ENCODE data around the gene ZNF777.
"Not testable (repeated sequence)": the region's sequence is repeated elsewhere in the genome, so short reads cannot be mapped to it uniquely, and the experiment has no call there.

Gene ZNF777

DNA sequence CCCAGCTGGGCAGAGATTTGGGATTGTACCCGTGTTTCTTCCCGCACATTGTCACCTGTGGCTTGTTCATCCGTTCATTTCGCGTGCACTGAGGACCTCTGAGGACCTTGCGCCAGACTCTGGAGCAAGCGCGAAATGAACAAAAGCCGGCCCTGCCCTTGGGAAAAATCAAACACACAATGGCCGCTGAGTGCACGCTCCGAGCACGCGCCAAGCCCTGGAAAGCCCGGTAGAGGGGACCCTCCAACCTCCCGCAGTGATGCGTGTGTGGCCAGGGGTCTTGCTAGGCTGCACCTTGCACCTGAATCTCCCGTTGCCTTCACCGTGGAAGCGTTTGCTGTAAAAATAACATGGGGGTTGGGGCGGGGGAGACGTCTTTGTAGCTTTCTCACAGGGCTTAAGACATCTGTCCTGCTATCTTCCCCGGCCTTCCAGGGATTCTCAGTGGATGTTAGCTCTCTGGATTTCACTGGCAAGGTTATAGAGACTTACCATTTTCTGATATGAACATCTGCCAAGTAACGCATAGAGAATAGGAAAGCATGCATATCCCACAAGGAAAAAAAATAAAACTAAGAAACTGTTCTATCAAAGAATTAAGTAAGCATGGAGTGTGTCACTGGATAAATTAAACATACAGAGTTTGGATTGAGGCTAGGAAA, 37.3 kb downstream of the ZNF777 start:
- H3K4me3 ChIP-seq (ENCODE audit: low read depth, low read length) = peak overlapping the region; percentile 8
- no peak for DNase-seq (ENCODE audit: low read depth)

DNA sequence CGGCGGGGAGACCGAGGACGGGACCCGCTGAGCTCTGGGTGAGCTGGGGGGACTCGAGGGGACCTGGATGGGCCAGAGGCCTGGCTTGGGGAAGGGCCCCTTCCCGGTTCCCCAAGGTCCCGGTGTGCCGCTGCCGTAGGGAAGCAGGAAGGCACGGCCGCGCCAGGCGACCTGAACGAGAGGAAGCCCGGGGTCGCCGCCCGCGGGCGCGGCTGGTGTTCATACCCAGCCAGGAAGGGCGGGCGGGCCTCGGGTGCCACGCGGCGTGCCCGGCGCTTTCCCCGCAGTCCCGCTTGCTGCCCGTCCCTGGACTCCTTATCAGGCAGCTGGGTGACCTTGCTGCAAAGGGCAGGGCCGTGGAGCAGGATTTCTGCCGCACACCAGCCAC, 38.0 kb downstream of the ZNF777 start:
- H3K4me3 ChIP-seq (ENCODE audit: low read depth, low read length) = peak overlapping the region; percentile 29
- DNase-seq (ENCODE audit: low read depth) = no peak

DNA sequence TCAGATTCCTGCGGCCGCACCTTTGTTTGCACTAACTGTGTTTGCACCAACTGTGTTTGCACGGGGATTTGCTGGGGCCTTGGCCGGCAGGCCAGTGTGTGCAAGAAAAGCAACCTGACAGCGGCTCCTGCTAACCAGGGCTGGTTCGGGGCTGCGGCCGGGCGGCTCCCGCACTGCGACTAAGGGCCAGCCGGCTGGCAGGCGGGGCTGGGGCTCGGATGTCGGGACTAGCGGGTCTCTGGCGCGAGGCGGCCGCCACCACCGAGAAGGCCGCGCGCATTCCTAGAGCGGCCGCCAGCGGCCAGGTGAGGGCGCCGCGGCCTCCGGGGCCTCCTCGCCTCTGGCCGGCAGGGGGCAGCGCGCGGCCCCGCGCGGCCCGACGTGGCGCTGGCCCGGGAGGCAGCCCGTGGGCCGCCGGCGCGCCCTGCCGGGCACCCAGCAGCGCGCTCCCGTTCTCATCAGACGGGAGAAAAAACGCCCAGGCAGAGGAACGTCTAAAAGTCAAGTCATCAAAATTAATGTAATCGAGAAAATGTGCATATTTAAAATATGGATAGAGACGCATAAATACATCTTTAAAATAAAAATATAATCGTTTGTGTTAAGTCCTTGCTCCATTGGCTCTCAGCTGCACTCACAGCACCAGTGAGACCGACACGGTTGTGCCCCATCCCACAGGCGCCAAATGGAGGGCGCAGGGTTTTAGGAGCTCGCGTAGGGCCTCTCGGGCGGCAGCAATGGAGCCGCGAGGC, 38.5 kb downstream of the ZNF777 start:
- peak; percentile 30 for DNase-seq (ENCODE audit: low read depth)
- H3K4me3 ChIP-seq (ENCODE audit: low read depth, low read length) = peak overlapping the region; percentile 45

DNA sequence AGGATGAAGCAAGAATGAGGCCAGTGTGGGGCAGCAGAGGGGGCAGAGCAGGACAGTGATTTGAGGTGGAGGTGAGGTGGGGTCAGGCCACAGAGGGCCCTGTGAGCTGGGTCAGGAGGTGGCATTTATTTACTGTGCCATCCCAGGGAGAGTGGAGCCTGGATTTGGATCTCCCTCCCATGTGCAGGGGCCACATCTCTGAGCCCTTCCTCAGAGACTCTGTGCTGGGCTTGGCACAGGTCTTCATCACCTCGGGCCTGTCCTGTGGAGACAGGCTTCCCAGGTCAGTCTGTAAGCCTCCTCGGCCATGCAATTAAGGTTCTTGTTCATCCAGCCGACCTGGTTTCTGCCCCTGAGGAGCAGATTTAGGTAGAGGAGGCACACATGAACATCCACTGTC, 40.9 kb downstream of the ZNF777 start:
- no peak for DNase-seq (ENCODE audit: low read depth)
- H3K4me3 ChIP-seq (ENCODE audit: low read depth, low read length) = no peak overlapping the region

DNA sequence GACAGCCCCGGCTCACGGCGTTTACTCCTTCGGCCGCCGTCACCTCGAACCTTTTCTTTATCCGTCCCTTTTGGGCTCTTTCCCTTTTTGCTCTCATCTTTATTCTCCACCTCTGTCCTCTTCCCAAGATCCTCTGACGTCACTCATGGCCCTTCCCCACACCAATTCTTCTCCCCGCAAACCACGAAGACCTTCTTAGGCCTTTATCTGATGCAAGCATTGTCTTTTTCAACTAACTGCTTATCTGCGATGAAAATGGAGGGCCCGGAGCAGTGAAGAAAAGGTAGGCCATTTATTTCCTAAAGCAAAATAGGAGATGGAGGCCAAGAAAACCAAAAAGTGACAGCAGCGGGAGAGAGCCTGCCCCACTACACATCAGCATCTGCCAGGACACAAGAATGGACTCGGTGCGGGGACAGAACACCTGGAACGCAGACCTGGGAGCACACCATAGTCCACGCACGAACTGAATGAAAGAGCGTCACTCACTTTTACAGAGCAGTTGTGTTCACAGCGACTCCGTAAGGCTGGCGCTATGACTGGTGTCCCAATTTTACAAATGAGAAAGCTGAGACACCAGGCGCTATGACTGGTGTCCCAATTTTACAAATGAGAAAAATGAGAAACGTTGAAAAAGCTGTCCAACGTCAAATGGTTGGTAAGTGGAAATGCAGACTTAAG, 45.3 kb downstream of the ZNF777 start:
- DNase-seq (ENCODE audit: low read depth) = no peak
- H3K4me3 ChIP-seq (ENCODE audit: low read depth, low read length) = peak overlapping the region; percentile 20

DNA sequence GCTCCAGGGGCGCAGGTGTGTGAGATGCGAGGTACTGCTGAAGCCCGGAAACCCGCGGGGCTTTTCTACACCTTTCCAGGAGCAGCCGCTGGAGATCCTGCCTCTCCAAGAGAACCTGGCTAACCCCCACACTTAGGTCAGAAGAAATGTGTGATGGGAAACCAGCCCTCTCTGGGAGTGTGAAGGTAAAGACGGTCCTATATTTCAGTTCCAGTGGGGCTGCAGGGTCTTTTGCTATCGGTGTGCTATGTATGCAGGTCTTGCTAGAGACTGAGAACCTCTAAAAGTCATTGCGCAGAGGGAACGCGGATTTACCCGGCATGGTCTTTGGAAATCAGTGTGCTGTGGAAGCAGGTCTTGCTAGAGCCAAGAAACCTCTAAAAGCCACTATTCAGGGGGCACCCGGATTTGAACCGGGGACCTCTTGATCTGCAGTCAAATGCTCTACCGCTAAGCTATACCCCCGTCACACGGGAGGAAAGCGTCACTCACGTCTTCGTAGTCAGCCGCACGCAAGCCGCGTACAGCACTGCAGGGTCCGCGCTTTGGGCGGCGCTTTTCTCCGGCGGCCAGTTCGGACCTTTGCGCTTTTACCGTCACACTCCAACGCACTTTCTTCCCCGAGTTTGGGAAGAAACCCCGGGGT, 46.0 kb downstream of the ZNF777 start:
- peak overlapping the region; percentile 20 for H3K4me3 ChIP-seq (ENCODE audit: low read depth, low read length)
- peak; percentile 20 for DNase-seq (ENCODE audit: low read depth)

DNA sequence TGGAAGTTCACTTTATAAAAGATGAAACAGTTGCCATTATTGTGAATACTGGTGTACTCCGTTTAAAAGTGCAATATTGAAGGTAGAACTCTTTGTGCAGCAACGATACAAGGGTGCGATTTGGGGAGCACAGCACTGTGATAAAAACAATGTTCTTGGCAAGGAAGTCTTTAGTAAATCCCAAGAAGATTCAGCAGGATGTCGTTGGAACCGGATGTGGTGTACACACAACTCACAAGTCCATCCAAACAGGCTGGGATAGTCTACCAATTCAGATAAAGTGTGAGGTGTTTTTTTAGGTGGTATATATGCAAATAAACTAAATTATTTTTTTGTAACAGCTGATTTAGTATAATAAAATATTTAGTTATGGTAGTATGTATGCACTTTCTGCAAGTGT, 46.7 kb downstream of the ZNF777 start:
- H3K4me3 ChIP-seq (ENCODE audit: low read depth, low read length) = no peak overlapping the region
- DNase-seq (ENCODE audit: low read depth) = no peak

DNA sequence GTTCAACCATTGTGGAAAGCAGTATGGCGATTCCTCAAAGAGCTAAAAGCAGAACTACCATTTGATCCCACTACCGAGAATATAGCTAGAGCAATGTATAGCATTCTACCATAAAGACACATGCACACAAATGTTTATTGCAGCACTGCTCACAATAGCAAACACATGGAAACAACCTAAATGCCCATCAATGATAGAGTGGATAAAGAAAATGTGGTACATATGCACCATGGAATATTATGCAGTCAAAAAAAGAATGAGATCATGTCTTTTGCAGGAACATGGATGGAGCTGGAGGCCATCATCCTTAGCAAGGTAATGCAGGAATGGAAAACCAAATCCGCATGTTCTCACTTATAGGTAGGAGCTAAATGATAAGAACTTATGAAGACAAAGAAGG, 47.8 kb downstream of the ZNF777 start:
- not testable (repeated sequence) for H3K4me3 ChIP-seq (ENCODE audit: low read depth, low read length); DNase-seq (ENCODE audit: low read depth)

DNA sequence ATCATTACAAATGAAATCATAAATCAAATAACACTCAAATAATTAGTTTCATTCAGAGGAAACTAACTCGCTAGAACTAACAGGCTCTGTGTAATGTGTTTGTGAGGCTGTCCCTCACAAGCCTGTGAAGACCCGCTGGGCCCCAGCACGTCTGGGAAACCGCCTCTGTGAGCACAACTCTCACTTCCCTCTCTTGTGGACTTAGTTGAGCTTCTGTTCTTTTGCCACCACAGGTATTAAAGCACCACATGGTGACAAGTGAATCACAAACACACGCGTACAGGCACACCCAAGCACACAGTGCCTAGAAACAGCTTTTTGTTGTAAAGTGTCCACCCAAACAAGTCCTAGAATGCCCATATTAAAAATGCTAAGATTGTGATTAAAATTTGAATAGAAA, 51.0 kb downstream of the ZNF777 start:
- no peak for DNase-seq (ENCODE audit: low read depth)

DNA sequence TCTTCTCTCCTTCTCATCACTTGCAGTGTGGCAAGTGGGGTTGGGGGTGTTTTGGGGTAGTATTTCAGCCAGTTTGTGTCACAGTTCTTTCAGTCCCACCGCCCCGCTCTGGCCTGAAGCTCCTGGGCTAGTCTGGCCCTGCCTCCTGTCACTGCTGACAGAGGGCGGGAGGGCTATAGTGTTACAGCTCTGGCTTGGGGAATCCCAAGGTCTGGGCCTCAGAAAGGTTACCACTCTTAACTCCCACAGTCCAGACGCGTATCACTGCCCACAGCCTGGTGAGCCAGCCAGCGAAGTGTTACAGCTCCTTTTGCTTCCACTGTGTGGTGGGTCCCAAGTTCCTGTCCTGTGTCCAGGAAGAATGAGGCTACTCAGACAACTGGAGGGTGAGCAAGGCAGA, 56.0 kb downstream of the ZNF777 start:
- H3K4me3 ChIP-seq (ENCODE audit: low read depth, low read length) = no peak overlapping the region
- DNase-seq (ENCODE audit: low read depth) = no peak

More for the DNA sequence above, 51.0 kb downstream of the ZNF777 start:
- H3K4me3 ChIP-seq (ENCODE audit: low read depth, low read length) = no peak overlapping the region

DNA sequence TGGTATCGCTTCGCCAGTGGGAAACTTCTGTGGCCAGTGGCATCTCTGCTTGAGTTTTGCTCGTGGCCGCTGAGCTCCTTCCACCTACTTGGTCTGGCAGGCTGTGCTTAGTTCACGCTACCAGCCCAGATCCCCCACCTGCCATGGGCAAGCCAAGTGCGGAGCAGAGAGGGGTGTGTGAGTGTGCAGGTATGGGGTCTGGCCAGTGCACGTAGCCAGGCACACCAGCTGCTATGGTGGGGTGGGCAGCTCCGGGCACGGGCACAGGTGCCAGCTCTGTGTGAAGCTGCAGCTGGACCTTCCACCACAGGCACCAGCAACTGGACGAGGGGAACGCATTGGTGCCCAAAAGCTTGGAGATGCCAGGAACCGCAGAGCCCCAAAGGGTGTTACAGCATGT, 56.5 kb downstream of the ZNF777 start:
- DNase-seq (ENCODE audit: low read depth) = no peak
- no peak overlapping the region for H3K4me3 ChIP-seq (ENCODE audit: low read depth, low read length)

DNA sequence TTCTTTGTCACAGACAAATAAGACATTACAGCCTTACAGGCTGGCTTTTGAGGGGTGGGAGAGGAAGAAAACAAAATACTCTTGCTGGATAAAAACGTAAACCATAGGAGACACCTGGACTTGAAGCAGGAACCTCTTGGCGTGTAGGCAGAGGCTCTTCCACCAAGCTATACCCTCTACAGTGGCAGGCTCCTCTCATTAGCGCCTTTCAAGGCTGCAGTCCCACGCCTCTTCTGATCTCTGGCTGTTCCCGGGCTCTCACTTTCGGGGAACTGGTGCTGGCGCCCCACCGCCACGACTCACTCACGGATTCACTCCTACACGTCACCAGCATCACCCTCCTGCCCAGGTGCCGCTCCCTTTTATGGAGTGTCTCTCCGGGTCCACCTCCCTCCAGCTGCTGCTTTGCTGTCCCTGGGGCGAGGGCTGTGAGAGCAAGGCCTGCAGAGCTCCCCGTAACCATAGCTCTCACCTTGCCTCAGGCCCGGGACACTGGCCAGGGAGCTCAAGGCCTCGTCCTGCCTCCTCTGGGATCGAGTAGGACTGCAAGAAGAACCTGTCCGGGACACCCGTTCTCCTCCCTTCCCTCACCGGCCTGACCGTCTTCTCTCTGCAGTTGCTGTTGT, 62.6 kb downstream of the ZNF777 start:
- no peak for DNase-seq (ENCODE audit: low read depth)
- no peak overlapping the region for H3K4me3 ChIP-seq (ENCODE audit: low read depth, low read length)

DNA sequence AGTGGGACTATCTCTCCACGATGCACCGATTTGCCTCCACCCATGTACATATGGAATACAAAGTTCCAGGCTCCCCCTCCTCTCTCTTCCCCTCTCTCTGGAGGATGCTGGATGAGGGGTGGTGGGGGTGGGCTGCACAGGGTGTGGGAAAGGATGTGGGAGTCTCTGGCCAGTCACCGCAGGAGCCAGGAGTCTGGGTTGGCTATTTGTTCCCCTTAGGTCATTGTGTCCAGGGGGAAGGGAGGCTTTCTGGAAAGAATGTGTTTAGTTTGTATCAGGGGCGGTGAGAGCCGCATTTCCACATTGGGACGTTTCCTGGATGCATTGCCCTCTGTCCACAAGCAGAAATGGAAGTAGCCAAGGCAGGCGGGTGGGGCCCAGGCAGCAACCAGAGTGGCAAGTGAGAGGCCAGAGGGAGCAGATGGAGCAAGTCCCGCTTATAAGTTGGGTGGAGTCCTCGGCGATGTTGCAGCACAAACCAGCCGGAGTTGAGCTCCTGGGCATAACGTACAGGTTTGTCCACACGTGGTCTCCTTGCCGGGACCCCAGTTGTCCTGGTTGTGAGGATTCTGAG, 63.3 kb downstream of the ZNF777 start:
- no peak for DNase-seq (ENCODE audit: low read depth)
- no peak overlapping the region for H3K4me3 ChIP-seq (ENCODE audit: low read depth, low read length)

DNA sequence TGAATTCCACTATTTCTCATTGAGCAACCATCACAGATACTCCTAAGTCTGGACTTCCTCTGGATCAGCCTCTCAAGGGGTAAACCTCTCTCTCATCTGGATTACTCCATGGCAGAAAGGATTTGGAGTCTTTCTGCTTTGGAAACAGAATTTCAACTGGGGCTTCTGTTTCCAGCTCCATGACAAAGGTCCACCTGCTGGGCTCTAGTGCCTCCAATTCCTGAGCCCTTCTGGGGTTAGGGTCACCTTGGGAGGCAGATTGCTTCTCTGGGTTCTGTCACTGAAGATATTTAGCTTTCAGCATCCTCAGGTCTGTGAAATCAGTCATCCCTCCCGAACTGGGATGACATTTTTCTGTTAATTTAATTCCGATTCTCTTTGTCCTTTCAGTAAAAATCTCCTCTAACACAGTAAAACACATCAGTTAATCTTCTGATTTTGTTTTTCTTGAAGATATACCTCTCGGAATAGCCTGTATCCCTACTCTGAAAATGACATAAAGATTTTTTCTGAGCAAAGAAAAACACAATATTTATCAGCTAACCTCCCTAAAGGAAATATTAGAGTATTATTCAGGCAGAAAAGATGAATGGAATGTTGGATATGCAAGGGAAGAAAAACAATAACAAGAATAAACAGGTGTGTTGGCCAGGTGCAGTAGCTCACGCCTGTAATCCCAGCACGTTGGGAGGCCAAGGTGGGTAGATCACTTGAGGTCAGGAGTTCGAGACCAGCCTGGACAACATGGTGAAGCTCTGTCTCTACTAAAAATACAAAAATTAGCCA, 72.1 kb downstream of the ZNF777 start:
- DNase-seq (ENCODE audit: low read depth); H3K4me3 ChIP-seq (ENCODE audit: low read depth, low read length): not testable (repeated sequence)

DNA sequence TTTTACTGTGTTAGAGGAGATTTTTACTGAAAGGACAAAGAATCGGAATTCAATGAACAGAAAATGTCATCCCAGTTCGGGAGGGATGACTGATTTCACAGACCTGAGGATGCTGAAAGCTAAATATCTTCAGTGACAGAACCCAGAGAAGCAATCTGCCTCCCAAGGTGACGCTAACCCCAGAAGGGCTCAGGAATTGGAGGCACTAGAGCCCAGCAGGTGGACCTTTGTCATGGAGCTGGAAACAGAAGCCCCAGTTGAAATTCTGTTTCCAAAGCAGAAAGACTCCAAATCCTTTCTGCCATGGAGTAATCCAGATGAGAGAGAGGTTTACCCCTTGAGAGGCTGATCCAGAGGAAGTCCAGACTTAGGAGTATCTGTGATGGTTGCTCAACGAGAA, 74.3 kb downstream of the ZNF777 start:
- not testable (repeated sequence) for H3K4me3 ChIP-seq (ENCODE audit: low read depth, low read length); DNase-seq (ENCODE audit: low read depth)

DNA sequence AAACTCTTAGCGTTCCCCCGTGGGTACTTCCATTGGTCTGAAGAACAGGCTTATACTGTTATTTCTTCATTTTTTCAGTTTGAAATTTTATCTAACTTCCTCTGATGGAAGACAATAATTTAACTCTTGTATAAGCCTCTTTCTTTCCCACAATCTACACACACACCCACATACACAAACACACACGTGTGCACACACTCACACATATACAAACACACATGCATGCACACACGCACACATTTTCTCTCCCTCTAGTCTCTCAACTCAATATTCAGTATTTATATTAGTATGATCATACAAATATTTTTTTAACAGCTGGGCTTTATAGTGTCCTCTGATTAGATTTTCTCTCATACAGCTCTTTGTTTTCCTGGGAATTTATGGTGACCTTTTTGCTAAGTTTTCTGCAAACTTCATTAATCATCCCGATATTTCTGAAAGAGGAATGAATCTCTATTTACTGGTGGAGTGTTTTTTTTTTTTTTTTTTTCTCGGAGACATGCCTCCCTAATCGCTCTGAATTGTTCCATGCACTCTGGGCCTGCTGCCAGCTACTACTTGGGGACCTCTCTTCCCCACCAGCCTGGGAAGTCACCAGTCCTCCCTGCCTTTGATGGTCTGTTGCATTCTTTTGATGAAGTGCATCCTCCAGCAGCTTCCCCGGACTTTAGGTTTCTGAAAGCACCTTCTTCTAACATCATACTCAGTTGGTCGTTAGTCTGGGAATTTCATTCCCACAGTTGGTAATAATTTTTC, 75.5 kb downstream of the ZNF777 start:
- DNase-seq (ENCODE audit: low read depth) = no peak
- H3K4me3 ChIP-seq (ENCODE audit: low read depth, low read length) = no peak overlapping the region

Data from skeletal muscle cell (primary cell).